ENCODE data around the gene NSDHL. TPM values are rescaled to one million over a fixed set of nuclear protein-coding genes. Genes with fewer than 3 reads are reported as not detected.

Gene NSDHL
- total RNA-seq, 1 donor from 2014 or later, result 15.2 TPM

GRCh38 chrX:152861116-152861515 lies 30.3 kb downstream of the NSDHL start:
- no peak for DNase-seq (ENCODE audit: extremely low spot score in 2 of 2)
- Histone ChIP-seq H3K27me3 (no peaks in the 10 kb centered on the region), H3K4me3 (no peak overlapping the region), H3K36me3 (no peaks in the 10 kb centered on the region), H3K9me3 (no peaks in the 10 kb centered on the region), H3K4me1 (no peaks in the 10 kb centered on the region), H3K27ac (no peak overlapping the region)
- no peak for TF ChIP-seq POLR2A (IDR thresholded peaks at IDR 0.05)
- TF ChIP-seq CTCF (IDR thresholded peaks at IDR 0.05), result no peak
- TF ChIP-seq POLR2AphosphoS5 (IDR thresholded peaks at IDR 0.05; ENCODE audit: insufficient read depth in 1 of 2, low read depth in 1 of 2), result no peak
- intact Hi-C loops (cut with DNase I), result no loop called here

GRCh38 chrX:152861826-152862225 lies 31.0 kb downstream of the NSDHL start:
- no peak for TF ChIP-seq POLR2A (IDR thresholded peaks at IDR 0.05)
- no peak for TF ChIP-seq POLR2AphosphoS5 (IDR thresholded peaks at IDR 0.05; ENCODE audit: insufficient read depth in 1 of 2, low read depth in 1 of 2)
- no peak for TF ChIP-seq CTCF (IDR thresholded peaks at IDR 0.05)
- no peak overlapping the region for H3K27ac ChIP-seq
- no peaks in the 10 kb centered on the region for H3K9me3 ChIP-seq
- no peaks in the 10 kb centered on the region for H3K4me1 ChIP-seq
- H3K27me3 ChIP-seq, result no peaks in the 10 kb centered on the region
- no peak overlapping the region for H3K4me3 ChIP-seq
- no peaks in the 10 kb centered on the region for H3K36me3 ChIP-seq
- DNase-seq (ENCODE audit: extremely low spot score in 2 of 2), result no peak
- intact Hi-C loops (cut with DNase I), result no loop called here

- no peaks in the 10 kb centered on the region for H3K9me3 ChIP-seq
- peaks cover 0 to 13% of the 10 kb centered on the region in 2 donors for H3K36me3 ChIP-seq
- intact Hi-C loops (cut with DNase I), result no loop called here
- H3K4me3 ChIP-seq, result no peak overlapping the region
- no peak for TF ChIP-seq POLR2A (IDR thresholded peaks at IDR 0.05)
- TF ChIP-seq CTCF (IDR thresholded peaks at IDR 0.05), result no peak
- no peak for TF ChIP-seq POLR2AphosphoS5 (IDR thresholded peaks at IDR 0.05; ENCODE audit: insufficient read depth in 1 of 2, low read depth in 1 of 2)
- DNase-seq (ENCODE audit: extremely low spot score in 2 of 2), result no peak
- H3K4me1 ChIP-seq, result no peaks in the 10 kb centered on the region
- no peak overlapping the region for H3K27ac ChIP-seq
- H3K27me3 ChIP-seq, result no peaks in the 10 kb centered on the region
Measured at GRCh38 chrX:152865232-152865920, 34.5 kb downstream of the NSDHL start.

- DNase-seq (ENCODE audit: extremely low spot score in 2 of 2), result no peak
- no peaks in the 10 kb centered on the region for H3K9me3 ChIP-seq
- no peak overlapping the region for H3K27ac ChIP-seq
Measured at GRCh38 chrX:152866386-152866785, 35.5 kb downstream of the NSDHL start.

More at GRCh38 chrX:152866386-152866785, 35.5 kb downstream of the NSDHL start:
- intact Hi-C loops (cut with DNase I), result no loop called here
- H3K27me3 ChIP-seq, result no peaks in the 10 kb centered on the region
- no peak overlapping the region for H3K4me3 ChIP-seq
- TF ChIP-seq POLR2AphosphoS5 (IDR thresholded peaks at IDR 0.05; ENCODE audit: insufficient read depth in 1 of 2, low read depth in 1 of 2) (no peak), POLR2A (IDR thresholded peaks at IDR 0.05) (no peak), CTCF (IDR thresholded peaks at IDR 0.05) (no peak)
- H3K36me3 ChIP-seq, result peaks cover 0 to 13% of the 10 kb centered on the region in 2 donors
- H3K4me1 ChIP-seq, result no peaks in the 10 kb centered on the region

Measured in vagina (tissue), 2 donors.